Measurements from ENCODE around the gene TEX22. TPM values are rescaled to one million over a fixed set of nuclear protein-coding genes. Genes with fewer than 3 reads are reported as not detected.

Gene TEX22
- total RNA-seq, 1 donor from 2014 or later, result 3.8 TPM

GRCh38 chr14:105351920-105352851 lies 46.2 kb upstream of the TEX22 start:
- Histone ChIP-seq H3K4me1 (peaks cover 8% of the 10 kb centered on the region), H3K9me3 (no peaks in the 10 kb centered on the region), H3K27ac (no peak overlapping the region), H3K4me3 (no peak overlapping the region), H3K36me3 (peaks cover 38% of the 10 kb centered on the region), H3K27me3 (ENCODE audit: low read depth) (no peaks in the 10 kb centered on the region)
- peak; percentile 88 for TF ChIP-seq CTCF (IDR thresholded peaks at IDR 0.05)
- DNase-seq (peak; percentile 83), ATAC-seq (peak; percentile 92 to 95)
- intact Hi-C loops (cut with DNase I), result no loop called here

GRCh38 chr14:105353136-105353535 lies 45.2 kb upstream of the TEX22 start:
- peaks cover 8% of the 10 kb centered on the region for H3K4me1 ChIP-seq
- no peak overlapping the region for H3K27ac ChIP-seq
- no peak overlapping the region for H3K4me3 ChIP-seq
- intact Hi-C loops (cut with DNase I), result no loop called here
- peaks cover 38% of the 10 kb centered on the region for H3K36me3 ChIP-seq
- ATAC-seq (no peak), DNase-seq (no peak)
- no peak for TF ChIP-seq CTCF (IDR thresholded peaks at IDR 0.05)
- H3K9me3 ChIP-seq, result no peaks in the 10 kb centered on the region
- H3K27me3 ChIP-seq (ENCODE audit: low read depth), result no peaks in the 10 kb centered on the region

- DNase-seq, result no peak
- H3K27ac ChIP-seq, result no peak overlapping the region
- intact Hi-C loops (cut with DNase I), result no loop called here
- ATAC-seq, result no peak
- no peaks in the 10 kb centered on the region for H3K9me3 ChIP-seq
- H3K36me3 ChIP-seq, result peaks cover 36% of the 10 kb centered on the region
- peaks cover 8% of the 10 kb centered on the region for H3K4me1 ChIP-seq
- TF ChIP-seq CTCF (IDR thresholded peaks at IDR 0.05), result no peak
- H3K4me3 ChIP-seq, result no peak overlapping the region
- no peaks in the 10 kb centered on the region for H3K27me3 ChIP-seq (ENCODE audit: low read depth)
Observed at GRCh38 chr14:105354541-105354940, 43.8 kb upstream of the TEX22 start.

- ATAC-seq (no peak), DNase-seq (no peak)
- Histone ChIP-seq H3K9me3 (no peaks in the 10 kb centered on the region), H3K36me3 (peaks cover 32% of the 10 kb centered on the region), H3K27me3 (ENCODE audit: low read depth) (no peaks in the 10 kb centered on the region), H3K4me3 (no peak overlapping the region), H3K4me1 (peaks cover 8% of the 10 kb centered on the region), H3K27ac (no peak overlapping the region)
- TF ChIP-seq CTCF (IDR thresholded peaks at IDR 0.05), result no peak
- intact Hi-C loops (cut with DNase I), result no loop called here
Observed at GRCh38 chr14:105355049-105355575, 43.2 kb upstream of the TEX22 start.

- no peak for TF ChIP-seq CTCF (IDR thresholded peaks at IDR 0.05)
- Histone ChIP-seq H3K27me3 (ENCODE audit: low read depth) (no peaks in the 10 kb centered on the region), H3K27ac (no peak overlapping the region), H3K36me3 (peaks cover 38% of the 10 kb centered on the region), H3K4me1 (peaks cover 8% of the 10 kb centered on the region), H3K9me3 (no peaks in the 10 kb centered on the region), H3K4me3 (no peak overlapping the region)
- DNase-seq, result no peak
- intact Hi-C loops (cut with DNase I), result no loop called here
- ATAC-seq, result no peak
Observed at GRCh38 chr14:105355850-105356604, 42.3 kb upstream of the TEX22 start.

All from lower lobe of right lung (tissue), 2 donors.